HepG2 (cell line): ENCODE results near the gene ABCB6. TPM values are rescaled to one million over a fixed set of nuclear protein-coding genes. Genes with fewer than 3 reads are reported as not detected.

Experiments used
- ATAC-seq: fragments of 200-7000 bp; cut with Tn5 transposase; 3 replicates; pipeline ENCODE4 v1.9.1; 2020; ENCODE audit warnings: mild to moderate bottlenecking, moderate library complexity
- BruUV-seq: library from RNA; stranded (reverse); fragments of 400-500 nt; replicated peaks from 2 replicates; lab custom pipeline; 2021; lab: Mats Ljungman, UMichigan
- CTCF ChIA-PET: fragments of 300-600 bp; formaldehyde crosslinking; extraction: SDS; loops from one replicate; lab custom pipeline; 2021; ENCODE audit warnings: low total read pairs, inconsistent platforms, low intra/inter-chr PET ratio; lab: Yijun Ruan, JAX
- POLR2A ChIA-PET: fragments of 350-600 bp; sonication (Branson Sonifier 250); formaldehyde crosslinking; loops from one replicate; lab custom pipeline; 2020; ENCODE audit warnings: antibody characterized with exemption, inconsistent platforms; lab: Yijun Ruan, JAX
- DNase-seq: peaks from one replicate; pipeline ENCODE4 v3.0.0-alpha.2; 2015; ENCODE audit warnings: low spot score
- FAIRE-seq: peaks from 3 replicates; lab custom pipeline; 2011; peaks lifted over from hg19 to GRCh38; lab: Jason Lieb, UNC
- H2AFZ ChIP-seq: one replicate; pipeline ENCODE4 v1.6.1; 2011; ENCODE audit warnings: low read length, inconsistent platforms
- H3K27ac ChIP-seq: fragments of 300-600 bp; 3 replicates; pipeline ENCODE4 v1.8.0; 2011; ENCODE audit warnings: mixed run types, mild to moderate bottlenecking, mixed read lengths, low read length, inconsistent platforms; ENCODE audit not compliant: insufficient read depth; ENCODE audit errors: extremely low read length
- H3K27me3 ChIP-seq, 2 experiments: fragments of 200-600 bp in 1 of 2; 2 replicates in 1 of 2; 3 replicates in 1 of 2; pipeline versions ENCODE4 v1.6.0 to v1.8.0; 2011; ENCODE audit warnings: low read length in 2 of 2, mild to moderate bottlenecking in 2 of 2, moderate library complexity in 2 of 2, inconsistent platforms in 1 of 2; ENCODE audit not compliant: insufficient read depth in 2 of 2, control insufficient read depth in 1 of 2
- H3K36me3 ChIP-seq, 2 experiments: fragments of 200-600 bp in 1 of 2; replicated peaks in 1 of 2; 2 replicates in 1 of 2; 3 replicates in 1 of 2; pipeline versions ENCODE4 v1.5.1 to v1.8.0; 2011; ENCODE audit warnings: low read length in 2 of 2, inconsistent platforms in 1 of 2; ENCODE audit not compliant: insufficient read depth in 2 of 2, control insufficient read depth in 1 of 2
- H3K4me1 ChIP-seq: 2 replicates; pipeline ENCODE4 v1.5.1; 2012; ENCODE audit warnings: low read length, inconsistent platforms; ENCODE audit not compliant: insufficient read depth
- H3K4me2 ChIP-seq: 2 replicates; pipeline ENCODE4 v1.6.0; 2011; ENCODE audit warnings: low read depth, low read length, inconsistent platforms
- H3K4me3 ChIP-seq, 3 experiments: fragments of 200-600 bp in 1 of 3; sonication (generic), shearing (Covaris generic) in 1 of 3; replicated peaks in 1 of 3; 2 replicates each; pipeline ENCODE4 v1.5.1; 2011 to 2016; ENCODE audit warnings: low read length in 3 of 3, inconsistent platforms in 2 of 3, low read depth in 2 of 3, mild to moderate bottlenecking in 2 of 3, control low read depth in 1 of 3, mixed read lengths in 1 of 3; ENCODE audit not compliant: insufficient read depth in 1 of 3
- H3K79me2 ChIP-seq: one replicate; pipeline ENCODE4 v1.6.1; 2011; ENCODE audit warnings: low read length, inconsistent platforms; ENCODE audit not compliant: insufficient read depth
- H3K9ac ChIP-seq: 2 replicates; pipeline ENCODE4 v1.6.0; 2011; ENCODE audit warnings: mild to moderate bottlenecking, low read depth, low read length, inconsistent platforms; ENCODE audit not compliant: insufficient read depth
- H3K9me3 ChIP-seq: 2 replicates; pipeline ENCODE4 v1.5.1; 2012; ENCODE audit warnings: mild to moderate bottlenecking, low read length
- H4K20me1 ChIP-seq: 2 replicates; pipeline ENCODE4 v1.6.0; 2011; ENCODE audit warnings: inconsistent platforms, mild to moderate bottlenecking, low read length, moderate library complexity; ENCODE audit not compliant: insufficient read depth
- ARID2 ChIP-seq: sonication (generic); formaldehyde crosslinking; IDR thresholded peaks from 2 replicates; pipeline ENCODE4 v1.8.1; 2022; ENCODE audit warnings: mild to moderate bottlenecking, missing genetic modification reagents, borderline replicate concordance
- ARNTL ChIP-seq: sonication (generic); formaldehyde crosslinking; IDR thresholded peaks from 2 replicates; pipeline ENCODE4 v1.4.0; 2020; ENCODE audit warnings: mild to moderate bottlenecking, missing genetic modification reagents
- ELF4 ChIP-seq: sonication (generic); formaldehyde crosslinking; IDR thresholded peaks from 2 replicates; pipeline ENCODE4 v1.5.0; 2020; ENCODE audit warnings: missing genetic modification reagents, mild to moderate bottlenecking, moderate library complexity, borderline replicate concordance
- LCORL ChIP-seq, 2 experiments: fragments of 450-650 bp in 1 of 2; sonication (generic) in 1 of 2; formaldehyde crosslinking in 1 of 2; IDR thresholded peaks; 2 replicates each; pipeline versions ENCODE4 v1.5.0 to v1.6.1; 2017 to 2020; ENCODE audit warnings: antibody characterized with exemption in 1 of 2, missing genetic modification reagents in 1 of 2
- PRMT3 ChIP-seq: sonication (generic); formaldehyde crosslinking; IDR thresholded peaks from 2 replicates; pipeline ENCODE4 v1.8.1; 2022; ENCODE audit warnings: low read depth, mild to moderate bottlenecking, moderate library complexity, missing genetic modification reagents, borderline replicate concordance
- RBAK ChIP-seq: sonication (generic); formaldehyde crosslinking; IDR thresholded peaks from 2 replicates; pipeline ENCODE4 v1.5.1; 2020; ENCODE audit warnings: mild to moderate bottlenecking, missing genetic modification reagents
- ZEB1 ChIP-seq: IDR thresholded peaks from 2 replicates; pipeline ENCODE4 v1.6.1; 2012; ENCODE audit warnings: mild to moderate bottlenecking, low read depth, inconsistent platforms; ENCODE audit not compliant: insufficient replicate concordance
- ZFP41 ChIP-seq: sonication (generic); formaldehyde crosslinking; IDR thresholded peaks from 2 replicates; pipeline ENCODE4 v1.4.0; 2020; ENCODE audit warnings: mild to moderate bottlenecking, missing genetic modification reagents, borderline replicate concordance
- ZNF136 ChIP-seq: sonication (generic); formaldehyde crosslinking; IDR thresholded peaks from 2 replicates; pipeline ENCODE4 v1.8.1; 2022; ENCODE audit warnings: low read depth, mild to moderate bottlenecking, moderate library complexity, missing genetic modification reagents
- ZNF264 ChIP-seq: sonication (generic); formaldehyde crosslinking; IDR thresholded peaks from 2 replicates; pipeline ENCODE4 v1.4.0; 2020; ENCODE audit warnings: missing genetic modification reagents
- ZNF337 ChIP-seq: sonication (generic); formaldehyde crosslinking; IDR thresholded peaks from 2 replicates; pipeline ENCODE4 v1.5.1; 2020; ENCODE audit warnings: missing genetic modification reagents, low read depth, mild to moderate bottlenecking, borderline replicate concordance
- ZNF383 ChIP-seq: sonication (generic); formaldehyde crosslinking; IDR thresholded peaks from 2 replicates; pipeline ENCODE4 v1.4.0; 2020; ENCODE audit warnings: missing genetic modification reagents, mild to moderate bottlenecking, borderline replicate concordance
- ZNF720 ChIP-seq: sonication (generic); formaldehyde crosslinking; IDR thresholded peaks from 2 replicates; pipeline ENCODE4 v1.4.0; 2020; ENCODE audit warnings: missing genetic modification reagents
- ZNF775 ChIP-seq: sonication (generic); formaldehyde crosslinking; IDR thresholded peaks from 2 replicates; pipeline ENCODE4 v1.4.0; 2020; ENCODE audit warnings: missing genetic modification reagents, mild to moderate bottlenecking, moderate library complexity, borderline replicate concordance
- ZSCAN21 ChIP-seq: sonication (generic); formaldehyde crosslinking; IDR thresholded peaks from 2 replicates; pipeline ENCODE4 v1.8.0; 2022; ENCODE audit warnings: mild to moderate bottlenecking, missing genetic modification reagents, moderate library complexity, borderline replicate concordance
- WGBS: methylation state at CpG from one replicate; pipeline ENCODE4 v1.1.6; 2017; ENCODE audit warnings: low lambda C conversion rate; 5-methylcytosine and 5-hydroxymethylcytosine counted together
- in situ Hi-C: cut with HindIII; loops from 2 replicates; pipeline ENCODE4 v1.10.0; 2017; ENCODE audit warnings: low pct_unique_long_range_greater_than_20kb; ENCODE audit not compliant: extremely low pct_ligation_motif_present
- intact Hi-C: fragments of 100-400 bp; cut with micrococcal nuclease; formaldehyde crosslinking; loops from one replicate; pipeline ENCODE4 v1.10.0; 2022; ENCODE audit not compliant: unreplicated experiment
- polyA plus RNA-seq, 8 experiments: library from polyadenylated mRNA; depleted of rRNA in 3 of 8; stranded (reverse) in 7 of 8; unstranded in 1 of 8; fragments of >200 nt; fragmentation: Illumina TruSeq in 4 of 8; extraction: Trizol in 4 of 8; gene quantifications; 2 replicates each; pipeline versions ENCODE4 v1.2.1 to v1.2.3, GENCODE V29; 2011 to 2016; ENCODE audit warnings: low read depth in 4 of 8, missing spikeins in 1 of 8, mixed read lengths in 1 of 8; ENCODE audit not compliant: insufficient read depth in 1 of 8
- total RNA-seq, 5 experiments: library from RNA; depleted of rRNA; stranded (reverse); fragments of >200 nt; fragmentation: Illumina TruSeq; extraction: Trizol; gene quantifications; 2 replicates each; pipeline ENCODE4 v1.2.3, GENCODE V29; 2016; ENCODE audit warnings: low read depth in 1 of 5
- TF ChIP-seq, protein P1 (sequence below): sonication (generic); formaldehyde crosslinking; IDR thresholded peaks from 2 replicates; pipeline ENCODE4 v1.5.1; 2020; ENCODE audit warnings: mild to moderate bottlenecking, missing genetic modification reagents, borderline replicate concordance
- TF ChIP-seq, protein P2 (sequence below): sonication (generic); formaldehyde crosslinking; IDR thresholded peaks from 2 replicates; pipeline ENCODE4 v1.4.0; 2020; ENCODE audit warnings: mild to moderate bottlenecking, low read depth, missing genetic modification reagents

The ABCB6 gene
- total and polyA plus RNA-seq, 2 of the 13 experiments (the other 11 are each of a cell fraction or from before 2014, with no cell fraction given) = 91.1 to 137 TPM

DNA sequence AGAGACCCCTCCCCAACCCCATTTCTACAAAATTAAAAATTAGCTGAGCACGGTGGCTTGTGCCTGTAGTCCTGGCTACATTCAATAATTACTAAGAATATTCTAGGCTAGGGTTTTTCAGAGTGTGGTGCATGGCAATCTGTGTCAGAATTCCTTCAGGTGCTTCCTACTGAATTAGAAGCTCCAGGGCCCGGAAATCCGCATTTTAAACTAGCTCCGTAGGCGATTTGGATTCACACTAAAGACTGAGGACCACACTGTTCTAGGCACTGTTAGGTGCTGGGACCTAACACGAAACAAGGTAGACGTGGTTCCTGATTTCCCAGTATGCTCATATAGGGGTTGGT lies 12.8 kb downstream of the ABCB6 start:
- in situ Hi-C loops (loop anchor here (5.0 kb wide), 1 partner anchor 34 kb away; the partner anchor contains the start of gene SLC23A3), intact Hi-C loops (loop anchor here (1.0 kb wide), 2 partner anchors 14 to 23 kb away; partner anchors contain the start of genes ANKZF1 and ATG9A)
- no peak for FAIRE-seq
- Histone ChIP-seq H2AFZ (no peak overlapping the region), H3K27me3 (no peaks in the 10 kb centered on the region; a peak in 1 of 5 replicates), H4K20me1 (no peaks in the 10 kb centered on the region), H3K9ac (peak overlapping the region; percentile 86), H3K4me2 (peak overlapping the region; percentile 100), H3K36me3 (peaks cover 7 to 19% of the 10 kb centered on the region in 2 experiments), H3K27ac (peak overlapping the region; percentile 95), H3K4me3 (peak overlapping the region; percentile 65 to 86 (median 74)), H3K9me3 (no peaks in the 10 kb centered on the region), H3K79me2 (peaks cover 6% of the 10 kb centered on the region), H3K4me1 (peaks cover 54% of the 10 kb centered on the region)
- BruUV-seq = TSS peak; percentile 50
- ChIA-PET CTCF (interaction anchor here (0.9 kb wide), 1 partner anchor 89 kb away, joined by 3 read pairs; no protein-coding TSS in a partner anchor), POLR2A (interaction anchor here (1.0 to 5.6 kb wide), 18 partner anchors 10 to 450 kb away, joined by 3 to 227 read pairs (median 12); partner anchors contain the start of genes ABCB6, ANKZF1, ATG9A and CNPPD1)
- WGBS = 8% methylated on average over 7 of the region's 7 CpGs
- ATAC-seq = no peak
- DNase-seq = no peak
- TF ChIP-seq, protein P1, sequence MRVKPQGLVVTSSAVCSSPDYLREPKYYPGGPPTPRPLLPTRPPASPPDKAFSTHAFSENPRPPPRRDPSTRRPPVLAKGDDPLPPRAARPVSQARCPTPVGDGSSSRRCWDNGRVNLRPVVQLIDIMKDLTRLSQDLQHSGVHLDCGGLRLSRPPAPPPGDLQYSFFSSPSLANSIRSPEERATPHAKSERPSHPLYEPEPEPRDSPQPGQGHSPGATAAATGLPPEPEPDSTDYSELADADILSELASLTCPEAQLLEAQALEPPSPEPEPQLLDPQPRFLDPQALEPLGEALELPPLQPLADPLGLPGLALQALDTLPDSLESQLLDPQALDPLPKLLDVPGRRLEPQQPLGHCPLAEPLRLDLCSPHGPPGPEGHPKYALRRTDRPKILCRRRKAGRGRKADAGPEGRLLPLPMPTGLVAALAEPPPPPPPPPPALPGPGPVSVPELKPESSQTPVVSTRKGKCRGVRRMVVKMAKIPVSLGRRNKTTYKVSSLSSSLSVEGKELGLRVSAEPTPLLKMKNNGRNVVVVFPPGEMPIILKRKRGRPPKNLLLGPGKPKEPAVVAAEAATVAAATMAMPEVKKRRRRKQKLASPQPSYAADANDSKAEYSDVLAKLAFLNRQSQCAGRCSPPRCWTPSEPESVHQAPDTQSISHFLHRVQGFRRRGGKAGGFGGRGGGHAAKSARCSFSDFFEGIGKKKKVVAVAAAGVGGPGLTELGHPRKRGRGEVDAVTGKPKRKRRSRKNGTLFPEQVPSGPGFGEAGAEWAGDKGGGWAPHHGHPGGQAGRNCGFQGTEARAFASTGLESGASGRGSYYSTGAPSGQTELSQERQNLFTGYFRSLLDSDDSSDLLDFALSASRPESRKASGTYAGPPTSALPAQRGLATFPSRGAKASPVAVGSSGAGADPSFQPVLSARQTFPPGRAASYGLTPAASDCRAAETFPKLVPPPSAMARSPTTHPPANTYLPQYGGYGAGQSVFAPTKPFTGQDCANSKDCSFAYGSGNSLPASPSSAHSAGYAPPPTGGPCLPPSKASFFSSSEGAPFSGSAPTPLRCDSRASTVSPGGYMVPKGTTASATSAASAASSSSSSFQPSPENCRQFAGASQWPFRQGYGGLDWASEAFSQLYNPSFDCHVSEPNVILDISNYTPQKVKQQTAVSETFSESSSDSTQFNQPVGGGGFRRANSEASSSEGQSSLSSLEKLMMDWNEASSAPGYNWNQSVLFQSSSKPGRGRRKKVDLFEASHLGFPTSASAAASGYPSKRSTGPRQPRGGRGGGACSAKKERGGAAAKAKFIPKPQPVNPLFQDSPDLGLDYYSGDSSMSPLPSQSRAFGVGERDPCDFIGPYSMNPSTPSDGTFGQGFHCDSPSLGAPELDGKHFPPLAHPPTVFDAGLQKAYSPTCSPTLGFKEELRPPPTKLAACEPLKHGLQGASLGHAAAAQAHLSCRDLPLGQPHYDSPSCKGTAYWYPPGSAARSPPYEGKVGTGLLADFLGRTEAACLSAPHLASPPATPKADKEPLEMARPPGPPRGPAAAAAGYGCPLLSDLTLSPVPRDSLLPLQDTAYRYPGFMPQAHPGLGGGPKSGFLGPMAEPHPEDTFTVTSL = 0 out of 2 replicates have a peak, but pooled peaks have one; percentile 9
- TF ChIP-seq RBAK (CRISPR knock-in tag) (no peak), PRMT3 (CRISPR knock-in tag) (no peak), LCORL (IDR thresholded peaks at IDR 0.05) (no peak), LCORL (CRISPR knock-in tag; IDR thresholded peaks at IDR 0.05) (peak; percentile 16; the same call in 1 of the 2 replicates), ZNF136 (CRISPR knock-in tag) (0 out of 2 replicates have a peak, but pooled peaks have one; percentile 3), ELF4 (CRISPR knock-in tag) (0 out of 2 replicates have a peak, but pooled peaks have one; percentile 40), ZNF264 (CRISPR knock-in tag) (no peak), ZSCAN21 (CRISPR knock-in tag) (0 out of 2 replicates have a peak, but pooled peaks have one; percentile 3), ZEB1 (peak; percentile 37), ARNTL (CRISPR knock-in tag) (peak; percentile 39; the same call in 1 of the 2 replicates), ZNF337 (0 out of 2 replicates have a peak, but pooled peaks have one; percentile 9), ARID2 (CRISPR knock-in tag) (no peak), ZNF720 (no peak), ZNF775 (CRISPR knock-in tag) (0 out of 2 replicates have a peak, but pooled peaks have one; percentile 70), ZNF383 (CRISPR knock-in tag) (0 out of 2 replicates have a peak, but pooled peaks have one; percentile 83), ZFP41 (CRISPR knock-in tag) (no peak)
- TF ChIP-seq, protein P2, sequence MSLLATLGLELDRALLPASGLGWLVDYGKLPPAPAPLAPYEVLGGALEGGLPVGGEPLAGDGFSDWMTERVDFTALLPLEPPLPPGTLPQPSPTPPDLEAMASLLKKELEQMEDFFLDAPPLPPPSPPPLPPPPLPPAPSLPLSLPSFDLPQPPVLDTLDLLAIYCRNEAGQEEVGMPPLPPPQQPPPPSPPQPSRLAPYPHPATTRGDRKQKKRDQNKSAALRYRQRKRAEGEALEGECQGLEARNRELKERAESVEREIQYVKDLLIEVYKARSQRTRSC = 0 out of 2 replicates have a peak, but pooled peaks have one; percentile 33
